Right lobe of liver (tissue), 6 donors: ENCODE measurements around the gene C1QTNF1. TPM values are rescaled to one million over a fixed set of nuclear protein-coding genes. Genes with fewer than 3 reads are reported as not detected.

Experiments used
- ATAC-seq, 4 donors: fragments of 200-7000 bp; cut with Tn5 transposase; one replicate each; pipeline ENCODE4 v1.9.1; 2020; ENCODE audit warnings: mild to moderate bottlenecking in 4 of 4, moderate library complexity in 4 of 4
- DNase-seq, 3 donors: peaks; one replicate each; pipeline ENCODE4 v3.0.0-alpha.2; 2020
- H3K27ac ChIP-seq, 3 donors: fragments of 200-600 bp; one replicate each; pipeline ENCODE4 v1.8.0; 2022
- H3K27me3 ChIP-seq, 2 donors: fragments of 200-600 bp; one replicate each; pipeline ENCODE4 v1.8.0; 2022
- H3K36me3 ChIP-seq, 4 donors: fragments of 200-600 bp; sonication (generic) in 1 of 4; one replicate each; pipeline versions ENCODE4 v1.5.1 to v1.8.0; 2017 to 2022; ENCODE audit warnings: control low read depth in 1 of 4
- H3K4me1 ChIP-seq, 4 donors: fragments of 200-600 bp; sonication (generic) in 1 of 4; one replicate each; pipeline versions ENCODE4 v1.5.1 to v1.8.0; 2017 to 2022; ENCODE audit warnings: control low read depth in 1 of 4
- H3K4me3 ChIP-seq, 3 donors: fragments of 200-600 bp; one replicate each; pipeline ENCODE4 v1.8.0; 2022
- H3K9me3 ChIP-seq, 4 donors: fragments of 200-600 bp; sonication (generic) in 1 of 4; one replicate each; pipeline versions ENCODE4 v1.5.1 to v1.8.0; 2017 to 2022; ENCODE audit warnings: control low read depth in 1 of 4
- POLR2A ChIP-seq: fragments of 450-650 bp; IDR thresholded peaks from one replicate; pipeline ENCODE4 v1.6.1; 2017; ENCODE audit warnings: antibody characterized with exemption, mild to moderate bottlenecking
- WGBS: methylation state at CpG from one replicate; pipeline ENCODE4 v1.1.6; 2018; ENCODE audit warnings: low coverage, low lambda C conversion rate; ENCODE audit not compliant: insufficient coverage; ENCODE audit errors: missing lambda C conversion rate; 5-methylcytosine and 5-hydroxymethylcytosine counted together
- intact Hi-C, 2 donors: fragments of 100-400 bp; cut with DNase I; formaldehyde crosslinking; loops; one replicate each; pipeline versions ENCODE4 v1.11.2 to v1.14.1; 2022
- total RNA-seq, 6 experiments: library from RNA; depleted of rRNA in 2 of 6; stranded (reverse); fragments of >200 nt in 2 of 6; fragmentation: NEBNext Ultra II Directional in 3 of 6; extraction: Animal tissue kit (Norgen Biotek cat#: 25700) in 3 of 6; gene quantifications; one replicate each; pipeline versions ENCODE4 v1.1.0 to v1.2.4, GENCODE V29; 2016 to 2023
- TF ChIP-seq, protein P1 (sequence below), 4 donors: fragments of 200-600 bp in 3 of 4; fragments of 450-650 bp in 1 of 4; IDR thresholded peaks; one replicate each; pipeline versions ENCODE4 v1.5.1 to v1.8.0; 2016 to 2022; ENCODE audit warnings: antibody characterized with exemption in 4 of 4, mild to moderate bottlenecking in 2 of 4
- donor health status: DM: no; HTN: yes; CAD: no.
- donor health status: DM: no; HTN: no; CAD: no.
- donor health status: DM: no; HTN: no; CAD: no.
- donor health status: DM: no; HTN: yes; CAD: no.
- donor health status: DM: no; HTN: yes; CAD: no.

Gene C1QTNF1
- total RNA-seq, 6 experiments from 2014 or later: 9.8 to 40.2 (median 26.2) TPM

DNA sequence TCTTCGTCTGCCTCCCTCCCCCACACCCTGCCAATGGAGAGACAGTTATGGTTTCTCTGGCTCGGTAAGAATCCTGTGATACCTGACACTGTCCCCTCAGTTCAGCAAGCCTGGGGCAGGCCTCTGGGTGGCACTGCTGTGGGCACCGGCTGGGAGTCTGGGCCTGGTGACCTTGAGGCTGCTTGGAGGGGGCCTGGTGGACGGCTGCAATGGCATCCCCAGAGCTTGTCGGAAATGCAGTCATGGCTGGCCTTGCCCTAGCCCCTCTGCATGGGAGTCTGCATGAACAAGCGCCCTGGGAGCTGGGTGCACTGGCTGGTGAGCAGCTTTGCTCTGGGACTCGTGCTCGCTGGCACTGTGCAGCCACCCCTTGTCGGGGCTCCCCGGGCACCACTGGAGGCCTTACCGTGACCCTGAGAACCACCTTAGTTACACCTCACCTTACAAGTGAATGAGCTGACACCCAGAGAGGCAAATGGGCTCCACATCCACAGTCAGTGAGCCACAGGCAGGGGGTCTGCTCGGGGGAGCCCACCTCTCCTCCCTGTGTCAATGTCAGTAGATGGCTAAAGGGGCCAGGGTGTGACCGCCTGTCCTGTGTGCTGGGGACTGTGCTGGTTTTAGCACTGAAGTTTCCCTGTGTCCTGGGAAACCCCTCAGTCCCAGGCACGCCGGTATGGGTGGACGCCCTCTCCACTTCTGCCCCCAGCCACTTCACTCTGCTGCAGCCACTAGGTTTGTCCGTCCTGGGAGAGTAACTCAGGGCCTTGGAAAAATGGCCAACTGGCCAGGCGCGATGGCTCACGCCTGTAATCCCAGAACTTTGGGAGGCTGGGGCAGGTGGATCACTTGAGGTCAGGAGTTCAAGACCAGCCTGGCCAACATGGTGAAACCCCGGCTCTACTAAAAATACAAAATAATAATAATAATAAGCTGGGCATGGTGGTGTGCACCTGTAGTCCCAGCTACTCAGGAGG lies 45.7 kb upstream of the C1QTNF1 start:
- DNase-seq: no peak
- intact Hi-C loops: no loop called here
- H3K4me1 ChIP-seq: peaks cover 0 to 18% (median 5%) of the 10 kb centered on the region in 4 donors
- no peaks in the 10 kb centered on the region for H3K27me3 ChIP-seq
- H3K27ac ChIP-seq: no peak overlapping the region
- no peaks in the 10 kb centered on the region for H3K9me3 ChIP-seq
- H3K4me3 ChIP-seq: no peak overlapping the region
- WGBS: 55% methylated on average over 10 of the region's 21 CpGs
- TF ChIP-seq, protein P1, sequence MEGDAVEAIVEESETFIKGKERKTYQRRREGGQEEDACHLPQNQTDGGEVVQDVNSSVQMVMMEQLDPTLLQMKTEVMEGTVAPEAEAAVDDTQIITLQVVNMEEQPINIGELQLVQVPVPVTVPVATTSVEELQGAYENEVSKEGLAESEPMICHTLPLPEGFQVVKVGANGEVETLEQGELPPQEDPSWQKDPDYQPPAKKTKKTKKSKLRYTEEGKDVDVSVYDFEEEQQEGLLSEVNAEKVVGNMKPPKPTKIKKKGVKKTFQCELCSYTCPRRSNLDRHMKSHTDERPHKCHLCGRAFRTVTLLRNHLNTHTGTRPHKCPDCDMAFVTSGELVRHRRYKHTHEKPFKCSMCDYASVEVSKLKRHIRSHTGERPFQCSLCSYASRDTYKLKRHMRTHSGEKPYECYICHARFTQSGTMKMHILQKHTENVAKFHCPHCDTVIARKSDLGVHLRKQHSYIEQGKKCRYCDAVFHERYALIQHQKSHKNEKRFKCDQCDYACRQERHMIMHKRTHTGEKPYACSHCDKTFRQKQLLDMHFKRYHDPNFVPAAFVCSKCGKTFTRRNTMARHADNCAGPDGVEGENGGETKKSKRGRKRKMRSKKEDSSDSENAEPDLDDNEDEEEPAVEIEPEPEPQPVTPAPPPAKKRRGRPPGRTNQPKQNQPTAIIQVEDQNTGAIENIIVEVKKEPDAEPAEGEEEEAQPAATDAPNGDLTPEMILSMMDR (IDR thresholded peaks at IDR 0.05): no peak
- TF ChIP-seq POLR2A: no peak
- no peak for ATAC-seq
- no peaks in the 10 kb centered on the region for H3K36me3 ChIP-seq

DNA sequence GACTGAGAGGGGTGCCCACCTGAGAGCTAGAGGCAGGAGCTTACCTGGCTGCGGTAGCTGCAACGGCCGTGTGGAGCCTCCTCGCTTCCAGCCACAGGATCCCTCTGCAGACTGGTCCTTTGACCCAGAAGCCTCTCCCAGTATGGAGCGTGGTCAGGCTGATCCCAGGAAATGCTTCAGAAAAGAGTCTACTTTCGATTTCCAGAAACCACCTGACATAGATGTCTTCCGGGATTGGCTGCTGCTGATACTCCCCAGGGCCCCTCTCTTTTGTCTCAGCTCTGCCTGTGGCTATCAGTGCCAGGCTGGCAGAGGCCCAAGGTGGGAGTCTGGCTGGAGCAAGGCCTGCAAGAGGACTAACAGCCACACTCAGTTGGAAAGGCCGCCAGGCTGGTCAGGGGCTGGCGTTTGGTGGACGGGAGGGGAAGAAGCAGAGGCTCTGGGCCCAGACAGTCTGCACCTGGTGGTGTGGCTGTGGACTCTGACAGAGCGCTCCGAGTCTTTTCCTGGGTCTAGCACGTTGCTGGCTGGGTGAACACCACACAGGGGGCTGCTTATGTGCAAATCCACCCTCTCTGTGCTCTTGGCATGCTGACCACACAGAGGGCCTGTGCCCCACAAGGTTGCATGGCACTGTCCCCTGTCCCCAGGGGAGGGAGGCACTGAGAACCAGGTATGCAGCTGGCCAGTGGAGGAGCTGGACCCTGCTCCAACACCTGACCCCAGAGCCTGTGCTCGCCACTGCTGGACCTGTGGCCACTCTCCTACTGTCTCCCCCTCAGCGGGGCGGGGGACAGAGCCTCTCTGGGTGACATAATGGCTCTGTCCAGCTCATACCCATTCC lies 44.0 kb upstream of the C1QTNF1 start, which contains the start of gene LGALS3BP:
Gene LGALS3BP (minus strand): TSS at position 144 of the 844 bp plus-strand sequence. CDS start 2,732 bp downstream, outside the sequence.
- DNase-seq (peak in 1 of 3 donors; percentile 65), ATAC-seq (peak; percentile 62 to 82 (median 67))
- no peak within 1 kb of the TSS for H3K27ac ChIP-seq
- no peaks in the 10 kb centered on the region for H3K27me3 ChIP-seq
- peaks cover 0 to 18% (median 5%) of the 10 kb centered on the region in 4 donors for H3K4me1 ChIP-seq
- H3K36me3 ChIP-seq: no peaks in the 10 kb centered on the region
- no peaks in the 10 kb centered on the region for H3K9me3 ChIP-seq
- intact Hi-C loops: no loop called here
- peak; percentile 40 for TF ChIP-seq POLR2A
- TF ChIP-seq, protein P1 (IDR thresholded peaks at IDR 0.05): no peak
- H3K4me3 ChIP-seq: peak within 1 kb of the TSS; percentile 26 to 53 (median 46)
- WGBS: 26% methylated on average over 4 of the region's 16 CpGs

DNA sequence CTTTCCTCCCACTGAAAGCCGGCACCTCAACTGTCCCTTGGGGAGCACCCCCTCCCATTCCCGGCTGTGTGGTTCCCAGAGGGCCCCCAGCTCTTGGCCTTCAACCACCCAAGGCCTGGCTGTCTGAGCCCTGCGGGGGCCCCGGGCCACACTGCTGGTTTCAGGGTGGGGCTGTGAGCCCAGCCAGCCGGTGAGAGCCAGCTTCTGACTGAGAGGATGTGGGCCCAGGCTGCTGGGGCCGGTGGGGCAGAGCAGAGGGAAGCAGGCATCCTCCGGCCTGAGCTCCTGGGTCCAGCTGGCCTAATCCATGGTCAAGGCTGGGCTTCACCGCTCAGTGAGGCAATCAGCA lies 43.4 kb upstream of the C1QTNF1 start:
- DNase-seq: no peak
- no peak overlapping the region for H3K4me3 ChIP-seq
- no peaks in the 10 kb centered on the region for H3K27me3 ChIP-seq
- no peaks in the 10 kb centered on the region for H3K36me3 ChIP-seq
- no peak overlapping the region for H3K27ac ChIP-seq
- H3K9me3 ChIP-seq: no peaks in the 10 kb centered on the region
- no peak for TF ChIP-seq POLR2A
- TF ChIP-seq, protein P1 (IDR thresholded peaks at IDR 0.05): no peak
- no peak for ATAC-seq
- 100% methylated on average over 1 of the region's 8 CpGs for WGBS
- intact Hi-C loops: no loop called here
- H3K4me1 ChIP-seq: peaks cover 0 to 12% (median 2%) of the 10 kb centered on the region in 4 donors

DNA sequence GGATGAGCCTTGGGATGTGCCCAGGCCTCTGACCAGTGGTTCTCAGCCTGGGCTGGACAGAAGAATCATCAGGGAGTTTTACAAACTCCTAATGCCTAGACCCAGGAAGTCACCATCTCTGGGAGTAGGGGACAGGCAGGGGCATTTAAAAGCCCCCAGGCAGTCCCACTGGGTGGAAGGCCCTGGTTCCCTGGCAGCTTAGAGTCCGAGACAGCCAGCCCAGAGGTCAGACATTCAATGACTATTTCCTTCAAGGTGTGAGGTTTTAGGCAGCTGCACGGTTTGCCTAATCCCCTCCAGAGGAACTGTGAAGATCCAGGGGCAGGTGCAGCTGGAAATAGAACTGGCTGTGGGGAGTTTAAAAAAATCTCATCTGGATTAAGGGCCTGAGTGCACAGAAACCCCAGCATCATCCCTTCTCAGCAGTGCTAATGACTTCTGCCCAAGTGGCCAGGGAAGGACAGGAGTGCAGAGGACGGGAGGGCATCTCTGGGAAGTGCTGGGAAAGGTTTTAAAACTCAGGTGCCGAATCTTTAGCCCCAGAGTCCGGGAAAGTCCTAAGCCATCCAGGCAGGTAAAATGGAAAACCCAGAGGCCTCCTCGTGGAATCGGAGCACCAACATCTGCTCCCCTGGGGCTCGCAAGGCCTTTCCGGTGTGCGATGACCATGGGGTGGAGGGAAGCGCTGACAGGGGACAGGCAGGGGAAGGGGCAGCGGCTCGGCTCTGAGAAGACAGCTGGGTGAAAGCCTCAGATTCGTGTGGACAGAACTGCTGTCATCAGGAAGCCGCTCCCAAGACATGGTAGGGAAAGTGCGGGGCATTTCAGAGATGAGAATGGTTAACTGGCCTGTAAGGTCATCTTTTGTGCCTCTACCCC lies 42.7 kb upstream of the C1QTNF1 start:
- H3K36me3 ChIP-seq: no peaks in the 10 kb centered on the region
- H3K9me3 ChIP-seq: no peaks in the 10 kb centered on the region
- TF ChIP-seq POLR2A: no peak
- H3K4me3 ChIP-seq: no peak overlapping the region
- intact Hi-C loops: no loop called here
- DNase-seq (no peak), ATAC-seq (no peak)
- no peaks in the 10 kb centered on the region for H3K27me3 ChIP-seq
- H3K27ac ChIP-seq: no peak overlapping the region
- H3K4me1 ChIP-seq: peaks cover 0 to 7% (median 0%) of the 10 kb centered on the region in 4 donors
- WGBS: 81% methylated on average over 9 of the region's 16 CpGs
